Bronchial epithelial cell (primary cell): ENCODE measurements around the gene ASIC2. TPM values are rescaled to one million over a fixed set of nuclear protein-coding genes. Genes with fewer than 3 reads are reported as not detected.

Experiments
- DNase-seq: peaks from one replicate; pipeline ENCODE4 v3.0.0-alpha.2; 2010; ENCODE audit warnings: low read depth
- FAIRE-seq: peaks from 2 replicates; lab custom pipeline; 2011; peaks lifted over from hg19 to GRCh38; lab: Jason Lieb, UNC
- H3K27me3 ChIP-seq: 2 replicates; pipeline ENCODE4 v1.5.1; 2011; ENCODE audit warnings: low read length; ENCODE audit not compliant: control insufficient read depth, insufficient read depth
- H3K36me3 ChIP-seq: 2 replicates; pipeline ENCODE4 v1.5.1; 2011; ENCODE audit warnings: low read length; ENCODE audit not compliant: control insufficient read depth, insufficient read depth
- H3K4me3 ChIP-seq: 2 replicates; pipeline ENCODE4 v1.5.1; 2011; ENCODE audit warnings: mild to moderate bottlenecking, low read depth, low read length, control low read depth
- total RNA-seq: library from RNA; depleted of rRNA; stranded (reverse); fragments of >200 nt; gene quantifications from 2 replicates; pipeline ENCODE4 v1.2.1, GENCODE V29; 2014
- TF ChIP-seq, protein P1 (sequence below): IDR thresholded peaks from 2 replicates; pipeline ENCODE4 v1.5.1; 2011; ENCODE audit warnings: mild to moderate bottlenecking, moderate library complexity, low read length, control low read depth, inconsistent platforms; ENCODE audit not compliant: insufficient read depth, severe bottlenecking

The ASIC2 gene
- total RNA-seq, 1 donor from 2014 or later = not detected

DNA sequence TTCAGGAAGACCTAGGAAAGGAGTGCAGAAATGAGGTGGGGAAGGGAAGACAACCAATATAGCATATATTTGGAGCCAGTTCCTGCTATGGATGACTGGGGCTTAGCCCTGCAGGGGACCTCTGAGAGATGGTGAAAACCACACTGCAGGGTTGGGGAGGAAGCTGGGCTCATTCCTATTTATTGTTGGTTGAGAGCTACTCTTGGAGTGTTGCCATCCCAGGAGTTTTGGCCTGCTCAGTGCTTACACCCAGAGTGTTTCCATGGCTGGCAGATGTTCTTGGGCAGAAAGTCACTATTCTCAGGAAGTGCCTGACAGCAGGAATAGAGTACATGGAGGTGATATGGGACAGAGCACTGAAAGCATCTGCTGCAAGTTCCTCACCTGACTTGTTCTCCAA is 155.7 kb downstream of the ASIC2 start:
- TF ChIP-seq, protein P1, sequence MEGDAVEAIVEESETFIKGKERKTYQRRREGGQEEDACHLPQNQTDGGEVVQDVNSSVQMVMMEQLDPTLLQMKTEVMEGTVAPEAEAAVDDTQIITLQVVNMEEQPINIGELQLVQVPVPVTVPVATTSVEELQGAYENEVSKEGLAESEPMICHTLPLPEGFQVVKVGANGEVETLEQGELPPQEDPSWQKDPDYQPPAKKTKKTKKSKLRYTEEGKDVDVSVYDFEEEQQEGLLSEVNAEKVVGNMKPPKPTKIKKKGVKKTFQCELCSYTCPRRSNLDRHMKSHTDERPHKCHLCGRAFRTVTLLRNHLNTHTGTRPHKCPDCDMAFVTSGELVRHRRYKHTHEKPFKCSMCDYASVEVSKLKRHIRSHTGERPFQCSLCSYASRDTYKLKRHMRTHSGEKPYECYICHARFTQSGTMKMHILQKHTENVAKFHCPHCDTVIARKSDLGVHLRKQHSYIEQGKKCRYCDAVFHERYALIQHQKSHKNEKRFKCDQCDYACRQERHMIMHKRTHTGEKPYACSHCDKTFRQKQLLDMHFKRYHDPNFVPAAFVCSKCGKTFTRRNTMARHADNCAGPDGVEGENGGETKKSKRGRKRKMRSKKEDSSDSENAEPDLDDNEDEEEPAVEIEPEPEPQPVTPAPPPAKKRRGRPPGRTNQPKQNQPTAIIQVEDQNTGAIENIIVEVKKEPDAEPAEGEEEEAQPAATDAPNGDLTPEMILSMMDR = no peak
- Histone ChIP-seq H3K4me3 (no peak overlapping the region), H3K27me3 (no peaks in the 10 kb centered on the region), H3K36me3 (no peaks in the 10 kb centered on the region)
- FAIRE-seq (no peak), DNase-seq (no peak)

DNA sequence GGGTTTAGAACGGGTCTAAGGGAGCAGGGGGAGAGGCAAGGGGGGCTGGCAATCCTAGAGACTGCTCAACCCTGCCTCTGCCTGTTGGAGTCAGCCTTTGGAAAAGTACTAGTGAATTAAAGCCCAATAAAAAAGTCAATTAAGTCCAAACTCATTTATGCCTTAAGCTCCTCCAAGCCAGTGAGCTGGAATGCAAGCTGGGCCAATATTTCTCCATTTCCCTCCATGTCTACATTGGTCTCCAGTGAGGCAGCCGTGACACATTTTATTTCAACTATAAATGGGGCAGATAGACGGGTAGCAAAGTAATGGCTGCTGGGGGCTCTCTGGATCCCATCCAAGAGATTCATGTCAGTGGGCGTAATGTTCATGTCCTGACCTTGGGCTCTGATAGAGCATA is 157.4 kb downstream of the ASIC2 start:
- Histone ChIP-seq H3K27me3 (no peaks in the 10 kb centered on the region), H3K4me3 (no peak overlapping the region), H3K36me3 (no peaks in the 10 kb centered on the region)
- TF ChIP-seq, protein P1 = no peak
- no peak for DNase-seq
- no peak for FAIRE-seq

DNA sequence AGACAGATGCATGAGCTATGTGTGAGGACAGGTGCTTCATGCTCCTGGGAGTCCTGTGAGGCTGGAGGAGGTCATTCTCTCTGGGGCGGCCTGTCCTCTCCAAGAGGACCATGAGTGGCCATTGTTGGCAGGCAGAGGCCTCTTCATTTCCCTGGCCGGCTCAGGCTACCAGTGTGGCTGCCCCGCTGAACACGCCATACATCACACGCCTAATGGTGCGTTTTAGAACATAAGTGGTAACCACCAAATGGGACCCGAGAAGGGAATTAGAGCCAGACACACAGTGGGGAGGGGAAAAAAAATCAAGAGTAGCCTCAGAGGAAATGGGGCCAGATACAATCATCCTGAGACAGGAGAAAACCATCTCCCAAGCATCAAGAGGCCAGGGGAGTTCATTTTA is 161.5 kb downstream of the ASIC2 start:
- Histone ChIP-seq H3K27me3 (no peaks in the 10 kb centered on the region), H3K36me3 (no peaks in the 10 kb centered on the region), H3K4me3 (no peak overlapping the region)
- DNase-seq (no peak), FAIRE-seq (no peak)
- TF ChIP-seq, protein P1 = no peak

DNA sequence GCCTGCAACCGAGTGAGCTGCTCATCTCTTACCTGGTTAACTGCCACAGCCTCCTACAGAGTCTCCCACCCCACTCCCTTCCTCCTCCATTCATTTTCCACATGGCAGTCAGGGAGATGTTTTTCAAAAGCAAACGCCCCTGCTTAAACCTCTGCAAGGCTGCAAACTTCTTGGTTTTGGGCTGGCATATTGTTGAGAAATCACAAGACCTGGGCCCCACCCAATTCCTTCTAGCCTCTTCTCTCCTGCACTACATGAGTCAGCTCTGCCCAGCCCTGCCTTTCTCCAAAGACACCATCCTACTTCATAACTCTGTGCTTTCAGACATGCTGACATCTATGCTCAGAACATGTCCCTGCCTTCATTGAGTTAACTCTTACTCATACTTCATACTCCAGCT is 165.4 kb downstream of the ASIC2 start:
- TF ChIP-seq, protein P1 = no peak
- FAIRE-seq (peak; percentile 98), DNase-seq (peak; percentile 96)
- Histone ChIP-seq H3K27me3 (no peaks in the 10 kb centered on the region), H3K4me3 (no peak overlapping the region), H3K36me3 (no peaks in the 10 kb centered on the region)

DNA sequence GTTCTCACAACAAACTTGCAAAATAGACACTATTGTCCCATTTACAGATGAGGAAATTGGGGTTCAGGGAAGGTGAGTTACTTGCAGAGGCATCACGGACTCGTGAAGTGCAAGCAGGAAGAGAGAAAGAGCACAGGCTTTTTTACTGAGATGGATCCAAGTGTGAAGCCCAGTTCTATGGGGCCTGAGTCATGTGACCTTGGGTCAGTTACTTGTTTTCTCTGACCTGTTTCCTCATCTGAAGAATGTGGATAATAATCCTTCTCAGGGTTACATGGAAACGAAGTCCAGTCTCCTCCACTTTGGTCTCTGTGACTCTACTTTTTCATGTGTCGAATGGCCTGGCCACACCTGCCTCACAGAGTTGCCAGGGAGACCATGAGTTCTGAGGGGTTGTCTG is 167.0 kb downstream of the ASIC2 start:
- no peaks in the 10 kb centered on the region for H3K27me3 ChIP-seq
- no peaks in the 10 kb centered on the region for H3K36me3 ChIP-seq
- no peak for DNase-seq
- H3K4me3 ChIP-seq = no peak overlapping the region
- FAIRE-seq = peak; percentile 68
- TF ChIP-seq, protein P1 = no peak

DNA sequence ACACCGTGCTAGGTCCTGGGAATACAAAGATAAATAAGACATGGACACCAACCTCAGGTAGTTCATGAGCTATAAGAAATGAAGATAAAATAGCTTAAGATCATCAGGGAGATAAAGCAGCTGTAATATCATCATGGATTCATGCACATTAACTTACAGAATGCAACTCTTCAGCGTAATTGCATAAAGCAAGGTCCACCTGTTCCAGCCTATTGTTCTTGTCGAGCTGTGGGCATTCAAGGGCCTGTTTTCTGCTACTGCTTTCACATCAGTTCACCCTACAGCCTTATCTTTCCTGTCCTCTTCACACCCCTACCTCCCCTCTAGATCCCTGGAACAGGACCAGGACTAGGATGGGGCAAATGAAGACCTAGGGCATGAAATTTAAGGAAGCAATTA is 167.5 kb downstream of the ASIC2 start:
- Histone ChIP-seq H3K4me3 (no peak overlapping the region), H3K27me3 (no peaks in the 10 kb centered on the region), H3K36me3 (no peaks in the 10 kb centered on the region)
- no peak for DNase-seq
- TF ChIP-seq, protein P1 = no peak
- FAIRE-seq = no peak
